SIG-M5 treated with dmso at 0.1 percent for 504 hours (cell line): Measurements from ENCODE around the gene CTSG.
"Not testable (repeated sequence)": the region's sequence is repeated elsewhere in the genome, so short reads cannot be mapped to it uniquely, and the experiment has no call there.

Source experiments
- DNase-seq: peaks from one replicate; lab custom pipeline; 2025; ENCODE audit not compliant: unreplicated experiment; lab: John Stamatoyannopoulos, UW

The CTSG gene, protein sequence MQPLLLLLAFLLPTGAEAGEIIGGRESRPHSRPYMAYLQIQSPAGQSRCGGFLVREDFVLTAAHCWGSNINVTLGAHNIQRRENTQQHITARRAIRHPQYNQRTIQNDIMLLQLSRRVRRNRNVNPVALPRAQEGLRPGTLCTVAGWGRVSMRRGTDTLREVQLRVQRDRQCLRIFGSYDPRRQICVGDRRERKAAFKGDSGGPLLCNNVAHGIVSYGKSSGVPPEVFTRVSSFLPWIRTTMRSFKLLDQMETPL

GRCh38 chr14:24576182-24576581 lies at the start of gene CTSG:
Gene CTSG (minus strand): TSS chr14:24576250. CDS start chr14:24576223, 27 bp downstream.
- DNase-seq: peak; percentile 87

- DNase-seq: no peak
Measured at GRCh38 chr14:24613747-24614146, 37.7 kb upstream of the CTSG start.

GRCh38 chr14:24613241-24613640 lies 37.2 kb upstream of the CTSG start:
- peak; percentile 4 for DNase-seq

- DNase-seq: no peak
Measured at GRCh38 chr14:24612196-24612595, 36.1 kb upstream of the CTSG start.

GRCh38 chr14:24609655-24610344 lies 33.8 kb upstream of the CTSG start, which contains the start of gene GZMH:
Gene GZMH (minus strand): TSS chr14:24609685. CDS start chr14:24609613, 72 bp downstream.
- DNase-seq: no peak

DNA sequence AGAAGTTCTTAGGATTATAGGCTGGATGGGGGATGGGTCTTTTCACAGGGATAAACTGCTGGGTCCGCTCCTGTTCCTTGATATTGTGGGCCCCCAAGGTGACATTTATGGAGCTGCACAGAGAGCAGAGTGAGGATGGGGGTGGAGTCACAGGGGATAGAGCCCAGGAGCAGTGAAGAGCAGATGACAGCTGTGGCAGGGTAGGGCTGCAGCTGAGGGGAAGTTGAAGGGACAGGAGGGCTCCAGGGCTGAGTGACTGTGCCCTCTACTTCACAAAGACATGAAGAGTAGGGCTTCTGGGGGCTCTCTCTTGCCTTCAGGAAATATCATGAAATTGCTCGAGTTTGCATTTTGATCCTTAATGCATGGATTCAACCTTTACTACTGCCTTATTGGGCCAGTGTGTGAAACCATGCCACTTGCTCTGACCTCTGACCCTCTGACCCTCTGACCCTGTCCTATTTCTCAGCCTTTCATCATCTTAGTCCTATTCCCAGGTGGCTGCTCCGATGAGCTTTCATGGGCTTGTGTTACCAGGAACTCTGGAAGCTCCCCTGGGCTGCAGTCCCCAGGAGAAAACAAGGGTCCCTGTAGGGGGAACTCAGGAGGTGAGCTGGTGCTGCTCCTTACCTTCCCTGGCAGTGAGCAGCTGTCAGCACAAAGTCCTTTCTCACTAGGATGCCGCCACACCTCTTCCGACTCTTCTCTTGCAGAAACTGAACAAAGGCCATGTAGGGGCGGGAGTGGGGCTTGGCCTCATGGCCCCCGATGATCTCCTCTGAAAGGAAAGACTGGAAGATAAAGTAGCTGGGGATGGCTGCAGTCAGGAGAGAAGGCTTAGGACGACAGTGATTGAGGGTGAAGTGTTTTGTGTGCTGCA lies 31.8 kb upstream of the CTSG start:
- no peak for DNase-seq

GRCh38 chr14:24607081-24607480 lies 31.0 kb upstream of the CTSG start:
- no peak for DNase-seq

DNA sequence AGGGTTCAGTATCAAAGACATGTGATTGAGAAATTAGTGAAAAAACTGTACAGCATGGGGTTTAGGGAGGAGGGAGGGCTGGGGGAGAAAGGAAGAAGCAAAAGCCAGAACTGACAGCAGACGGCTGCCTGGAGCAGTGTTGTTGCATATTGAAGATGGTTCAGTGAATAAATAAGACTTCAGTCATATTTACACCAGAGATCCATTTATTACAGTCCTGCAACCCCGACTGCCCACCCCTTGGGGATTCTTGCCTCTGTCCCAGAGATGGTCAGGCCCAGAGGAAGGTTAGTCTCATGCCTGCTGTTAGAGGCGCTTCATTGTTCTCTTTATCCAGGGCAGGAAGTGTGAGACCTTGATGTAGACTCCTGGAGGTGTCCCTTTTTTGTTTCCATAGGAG lies 30.2 kb upstream of the CTSG start:
- no peak for DNase-seq

DNA sequence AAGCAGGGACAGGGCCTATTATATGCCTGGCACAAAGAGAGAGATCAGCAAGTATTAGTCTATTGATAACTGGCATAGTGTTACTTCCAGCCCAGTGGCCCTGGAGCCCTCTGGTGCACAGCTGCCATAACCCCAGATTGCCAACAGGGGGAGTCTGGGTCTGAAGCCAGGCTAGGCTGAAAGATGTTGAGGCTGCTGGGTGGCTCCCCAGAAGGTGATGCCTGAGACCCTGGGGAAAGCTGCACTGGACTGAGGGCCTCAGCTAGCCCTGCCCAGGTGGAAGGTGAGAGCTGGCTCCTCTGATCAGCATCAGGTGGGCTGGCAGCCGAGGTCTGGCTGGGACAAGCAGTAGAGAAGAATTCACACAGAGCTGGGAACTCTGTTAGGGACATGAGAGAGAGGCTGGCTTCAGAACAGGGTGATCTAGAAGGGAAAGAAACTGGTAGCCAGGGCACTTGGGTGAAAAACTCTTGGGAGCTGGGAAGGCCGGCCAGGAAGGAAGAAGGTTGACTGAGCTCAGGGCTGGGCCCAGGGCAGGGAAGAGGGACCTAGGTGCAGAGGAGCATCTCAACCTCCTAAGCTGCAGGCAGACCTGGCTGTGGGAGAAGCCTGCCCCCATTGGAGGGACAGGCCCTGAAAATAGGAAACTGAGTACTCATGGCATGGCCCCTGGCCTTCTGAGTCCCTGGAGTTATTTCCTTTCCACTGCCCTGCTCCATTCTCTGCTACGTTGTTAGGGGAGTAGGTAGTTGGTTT lies 29.6 kb upstream of the CTSG start:
- peak; percentile 16 for DNase-seq

DNA sequence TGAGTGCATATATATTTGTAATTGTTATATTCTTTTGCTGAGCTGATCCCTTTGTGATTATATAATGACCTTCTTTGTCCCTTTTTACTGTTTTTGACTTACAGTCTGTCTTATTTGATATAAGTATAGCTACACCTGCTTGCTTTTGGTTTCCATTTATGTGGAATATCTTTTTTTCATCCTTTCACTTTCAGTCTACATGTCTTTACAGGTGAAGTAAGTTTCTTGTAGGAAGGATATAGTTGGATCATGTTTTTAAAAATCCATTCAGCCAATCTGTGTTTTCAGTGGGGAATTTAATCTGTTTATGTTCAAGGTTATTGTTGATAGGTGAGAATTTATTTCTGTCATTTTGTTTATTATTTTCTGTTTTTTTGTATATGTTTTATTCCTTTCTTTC lies 21.4 kb upstream of the CTSG start:
- DNase-seq: no peak

GRCh38 chr14:24595073-24595808 lies 19.2 kb upstream of the CTSG start:
- no peak for DNase-seq

- DNase-seq: not testable (repeated sequence)
Measured at GRCh38 chr14:24591004-24591403, 15.0 kb upstream of the CTSG start.

DNA sequence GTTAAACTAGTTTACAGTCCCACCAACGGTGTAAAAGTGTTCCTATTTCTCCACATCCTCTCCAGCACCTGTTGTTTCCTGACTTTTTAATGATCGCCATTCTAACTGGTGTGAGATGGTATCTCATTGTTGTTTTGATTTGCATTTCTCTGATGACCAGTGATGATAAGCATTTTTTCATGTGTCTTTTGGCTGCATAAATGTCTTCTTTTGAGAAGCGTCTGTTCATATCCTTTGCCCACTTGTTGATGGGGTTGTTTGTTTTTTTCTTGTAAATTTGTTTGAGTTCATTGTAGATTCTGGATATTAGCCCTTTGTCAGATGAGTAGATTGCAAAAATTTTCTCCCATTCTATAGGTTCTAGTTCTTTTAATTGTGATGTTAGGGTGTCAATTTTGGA lies 8.4 kb upstream of the CTSG start:
- not testable (repeated sequence) for DNase-seq

DNA sequence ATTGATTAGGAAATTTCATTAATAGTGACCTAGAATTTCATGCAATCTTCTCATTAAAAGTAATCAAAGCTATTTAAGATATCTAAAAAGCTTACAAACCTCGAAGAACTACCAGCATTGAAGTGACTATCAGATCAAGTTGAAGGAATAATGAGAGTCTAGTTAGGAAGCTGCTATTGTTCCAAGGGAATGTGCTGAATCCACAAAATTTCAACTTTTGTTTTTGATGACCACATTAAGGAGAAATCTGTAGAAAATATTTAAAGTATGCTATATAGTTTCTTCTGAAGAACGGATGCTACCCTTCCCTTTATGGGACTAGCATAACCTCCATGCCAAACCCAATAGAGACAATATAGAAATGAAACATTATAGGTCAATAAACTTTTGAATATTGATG lies 2.5 kb upstream of the CTSG start:
- DNase-seq: no peak

- peak; percentile 43 for DNase-seq
Measured at GRCh38 chr14:24576771-24577170, 721 bp upstream of the CTSG start.

DNA sequence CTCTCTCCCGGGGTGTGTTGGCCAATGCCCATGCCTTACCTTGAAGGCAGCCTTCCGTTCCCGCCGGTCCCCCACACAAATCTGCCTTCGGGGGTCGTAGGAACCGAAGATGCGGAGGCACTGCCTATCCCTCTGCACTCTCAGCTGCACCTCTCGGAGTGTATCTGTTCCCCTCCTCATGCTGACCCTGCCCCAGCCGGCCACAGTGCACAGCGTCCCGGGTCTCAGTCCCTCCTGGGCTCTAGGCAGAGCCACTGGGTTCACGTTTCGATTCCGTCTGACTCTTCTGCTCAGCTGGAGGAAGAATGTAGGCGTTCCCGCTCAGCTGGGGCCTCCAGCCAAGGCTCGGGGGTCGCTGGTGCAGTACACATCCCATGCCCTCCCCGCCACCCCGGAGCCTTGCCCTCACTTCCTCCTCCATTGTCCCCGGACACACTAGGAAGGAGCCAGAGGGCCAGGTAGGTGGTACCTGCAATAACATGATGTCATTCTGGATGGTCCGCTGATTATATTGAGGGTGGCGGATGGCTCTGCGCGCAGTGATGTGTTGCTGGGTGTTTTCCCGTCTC lies 1.8 kb downstream of the CTSG start:
- DNase-seq: no peak

DNA sequence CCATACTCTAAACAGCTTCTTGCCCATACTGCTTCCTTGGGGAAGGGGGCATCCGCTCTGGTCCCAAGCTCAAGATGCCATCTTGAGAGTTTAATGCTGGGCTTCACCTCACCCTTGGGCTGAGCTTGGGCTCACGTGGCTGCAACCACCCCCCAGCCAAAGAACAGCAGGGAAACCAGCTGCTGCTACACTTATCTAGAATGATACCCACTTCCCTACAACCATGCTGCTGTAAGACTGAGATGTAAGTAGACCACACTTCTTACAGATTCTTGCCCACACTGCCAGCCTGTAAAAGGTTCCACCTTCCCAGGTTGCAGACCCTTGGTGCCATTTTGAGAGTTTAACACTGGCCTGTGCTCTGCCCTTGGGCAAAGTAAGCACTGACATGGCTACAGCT lies 9.7 kb downstream of the CTSG start:
- no peak for DNase-seq

- no peak for DNase-seq
Measured at GRCh38 chr14:24565766-24566165, 10.3 kb downstream of the CTSG start.

DNA sequence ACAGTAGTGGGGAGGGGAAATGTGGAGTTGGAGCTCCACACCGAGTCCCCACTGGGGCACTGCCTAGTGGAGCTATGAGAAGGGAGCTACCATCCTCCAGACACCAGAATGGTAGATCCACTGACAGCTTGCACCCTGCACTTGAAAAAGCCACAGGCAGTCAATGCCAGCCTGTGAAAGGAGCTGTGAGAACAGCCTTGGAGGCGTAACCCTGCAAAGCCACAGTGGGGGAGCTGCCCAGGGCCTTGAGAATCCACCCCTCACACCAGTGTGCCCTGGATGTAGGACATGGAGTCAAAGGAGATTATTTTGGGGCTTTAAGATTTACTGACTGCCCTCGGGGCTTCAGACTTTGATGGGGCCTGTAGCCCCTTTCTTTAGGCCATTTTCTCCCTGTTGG lies 12.5 kb downstream of the CTSG start:
- DNase-seq: no peak

- DNase-seq: no peak
Measured at GRCh38 chr14:24556756-24557155, 19.3 kb downstream of the CTSG start.
